ENCODE results near the gene ST6GALNAC4.

Gene ST6GALNAC4

GRCh38 chr9:127928676-127929624 is 12.1 kb upstream of the ST6GALNAC4 start:
- DNase-seq: no peak

- DNase-seq: no peak
Observed at GRCh38 chr9:127927988-127928675, 11.3 kb upstream of the ST6GALNAC4 start.

GRCh38 chr9:127927201-127927987 is 10.6 kb upstream of the ST6GALNAC4 start:
- no peak for DNase-seq

- no peak for DNase-seq
Observed at GRCh38 chr9:127926906-127927200, 10.0 kb upstream of the ST6GALNAC4 start.

- no peak for DNase-seq
Observed at GRCh38 chr9:127925959-127926905, 9.4 kb upstream of the ST6GALNAC4 start.

GRCh38 chr9:127924736-127925444 is 8.0 kb upstream of the ST6GALNAC4 start:
- DNase-seq: no peak

GRCh38 chr9:127923771-127924170 is 6.9 kb upstream of the ST6GALNAC4 start:
- DNase-seq: no peak

GRCh38 chr9:127923046-127923445 is 6.2 kb upstream of the ST6GALNAC4 start:
- DNase-seq: no peak

GRCh38 chr9:127921557-127922120 is 4.8 kb upstream of the ST6GALNAC4 start:
- no peak for DNase-seq

- no peak for DNase-seq
Observed at GRCh38 chr9:127920794-127921193, 4.0 kb upstream of the ST6GALNAC4 start.

GRCh38 chr9:127919253-127919815 is 2.5 kb upstream of the ST6GALNAC4 start:
- DNase-seq: no peak

- no peak for DNase-seq
Observed at GRCh38 chr9:127918183-127919107, 1.6 kb upstream of the ST6GALNAC4 start.

GRCh38 chr9:127917603-127918002 is 762 bp upstream of the ST6GALNAC4 start:
- no peak for DNase-seq

- DNase-seq: no peak
Observed at GRCh38 chr9:127915801-127916719, 781 bp downstream of the ST6GALNAC4 start.

GRCh38 chr9:127915325-127915752 is 1.5 kb downstream of the ST6GALNAC4 start:
- no peak for DNase-seq

- DNase-seq: no peak
Observed at GRCh38 chr9:127913682-127914081, 3.2 kb downstream of the ST6GALNAC4 start.

GRCh38 chr9:127912882-127913281 is 4.0 kb downstream of the ST6GALNAC4 start:
- no peak for DNase-seq

GRCh38 chr9:127912296-127912695 is 4.5 kb downstream of the ST6GALNAC4 start:
- no peak for DNase-seq

Measured in NCI-H2081 treated with DMSO at 0.1 percent for 48 hours (cell line).